ENCODE results near the gene BLACAT1. TPM values are rescaled to one million over a fixed set of nuclear protein-coding genes. Genes with fewer than 3 reads are reported as not detected.

Gene BLACAT1
- total and polyA plus RNA-seq, 2 of the 8 experiments (the other 6 are each of a cell fraction or from before 2014, with no cell fraction given): 3.5 to 10.5 TPM

- Histone ChIP-seq H4K5ac (ENCODE audit: insufficient read length, low read depth, low read length) (no peak overlapping the region), H3K79me1 (ENCODE audit: low read depth, low read length) (peaks cover 12% of the 10 kb centered on the region), H3K4me1 (replicated peaks in 1 of 4; ENCODE audit: control insufficient read depth in 3 of 4, insufficient read depth in 4 of 4, low read length in 3 of 4) (peaks cover 0 to 29% (median 16%) of the 10 kb centered on the region in 4 experiments; a peak in 6 of 7 replicates), H3K23ac (ENCODE audit: insufficient read length) (no peak overlapping the region), H3K36me3 (ENCODE audit: control insufficient read depth in 2 of 4, insufficient read depth in 4 of 4, low read length in 3 of 4) (no peaks in the 10 kb centered on the region), H4K91ac (replicated peaks; ENCODE audit: insufficient read length, low read length) (no peak overlapping the region), H3K27me3 (replicated peaks in 1 of 4; ENCODE audit: control insufficient read depth in 3 of 4, extremely low read depth in 1 of 4, insufficient read depth in 3 of 4, low read length in 3 of 4) (no peaks in the 10 kb centered on the region), H2AK5ac (ENCODE audit: low read depth, low read length) (no peak overlapping the region), H3K23me2 (ENCODE audit: low read depth, low read length) (peaks cover 9% of the 10 kb centered on the region; the same call in 1 of the 2 replicates), H3K18ac (ENCODE audit: extremely low read depth, low read length) (no peak overlapping the region), H3K56ac (replicated peaks; ENCODE audit: insufficient read length, low read depth, low read length) (no peak overlapping the region), H3K14ac (ENCODE audit: insufficient read length) (no peak overlapping the region), H4K20me1 (replicated peaks in 1 of 2; ENCODE audit: control insufficient read depth in 1 of 2, insufficient read depth in 2 of 2, low read length in 2 of 2) (peaks cover 5 to 11% of the 10 kb centered on the region in 2 experiments), H3K9ac (replicated peaks in 1 of 4; ENCODE audit: extremely low read depth in 1 of 4, low read depth in 3 of 4, low read length in 3 of 4) (no peak overlapping the region), H2BK15ac (ENCODE audit: low read length) (peak overlapping the region; percentile 37), H2BK20ac (ENCODE audit: low read length) (0 out of 2 replicates have a peak overlapping the region, but pooled peaks have one; percentile 53), H3K79me2 (ENCODE audit: control insufficient read depth in 1 of 2, insufficient read depth in 2 of 2, low read length in 2 of 2) (peaks cover 0 to 22% of the 10 kb centered on the region in 2 experiments; a peak in 3 of 4 replicates), H2BK120ac (replicated peaks; ENCODE audit: low read depth, low read length) (no peak overlapping the region), H2BK12ac (ENCODE audit: low read depth, low read length) (peak overlapping the region; percentile 80; the same call in 1 of the 2 replicates), H3K4ac (replicated peaks; ENCODE audit: insufficient read length, low read depth, low read length) (no peak overlapping the region), H3K4me3 (ENCODE audit: extremely low read depth in 1 of 4, insufficient read depth in 2 of 4, low read depth in 3 of 4, low read length in 4 of 4) (no peak overlapping the region), H2AFZ (ENCODE audit: low read length) (no peak overlapping the region), H3K9me3 (ENCODE audit: insufficient read depth in 2 of 2, low read depth in 1 of 2, low read length in 1 of 2) (no peaks in the 10 kb centered on the region), H4K8ac (ENCODE audit: extremely low read depth, insufficient read depth, low read length) (no peak overlapping the region), H3K27ac (ENCODE audit: low read depth, low read length) (no peak overlapping the region), H3K4me2 (ENCODE audit: insufficient read depth in 1 of 2, low read depth in 2 of 2, low read length in 2 of 2) (no peak overlapping the region), H2BK5ac (ENCODE audit: low read depth, low read length) (peak overlapping the region; percentile 42; the same call in 1 of the 2 replicates)
- POLR2A ChIA-PET (ENCODE audit: partially characterized antibody): interaction anchor here (0.7 to 4.8 kb wide), 6 partner anchors 10 to 46 kb away, joined by 3 to 17 read pairs (median 4); partner anchors contain the start of gene BLACAT1
- FAIRE-seq (no peak), DNase-seq (ENCODE audit: low read depth in 1 of 2, low spot score in 2 of 2) (no peak)
- CTCF ChIA-PET (ENCODE audit: partially characterized antibody): interaction anchor here (0.8 to 47.3 kb wide), 9 partner anchors 3 to 272 kb away, joined by 3 to 1626 read pairs (median 5); partner anchors contain the start of genes BLACAT1 and CDK18
- WGBS, 2 experiments (ENCODE audit: extremely low coverage in 1 of 2, insufficient coverage in 1 of 2, insufficient read length in 1 of 2, insufficient replicate concordance in 2 of 2, low coverage in 1 of 2, low lambda C conversion rate in 2 of 2, missing lambda C conversion rate in 1 of 2): 90% methylated on average over 3 of the region's 3 CpGs; no CpG with 5 or more reads in 1 of the 2 experiments
These were observed 46.4 kb upstream of the BLACAT1 start for GRCh38 chr1:205502111-205502810.
